ENCODE measurements around the gene RNASET2. TPM values are rescaled to one million over a fixed set of nuclear protein-coding genes. Genes with fewer than 3 reads are reported as not detected.

RNASET2 gene
- total and polyA plus RNA-seq, 2 of the 13 experiments (the other 11 are each of a cell fraction or from before 2014, with no cell fraction given) = 44.6 to 597 TPM

DNA sequence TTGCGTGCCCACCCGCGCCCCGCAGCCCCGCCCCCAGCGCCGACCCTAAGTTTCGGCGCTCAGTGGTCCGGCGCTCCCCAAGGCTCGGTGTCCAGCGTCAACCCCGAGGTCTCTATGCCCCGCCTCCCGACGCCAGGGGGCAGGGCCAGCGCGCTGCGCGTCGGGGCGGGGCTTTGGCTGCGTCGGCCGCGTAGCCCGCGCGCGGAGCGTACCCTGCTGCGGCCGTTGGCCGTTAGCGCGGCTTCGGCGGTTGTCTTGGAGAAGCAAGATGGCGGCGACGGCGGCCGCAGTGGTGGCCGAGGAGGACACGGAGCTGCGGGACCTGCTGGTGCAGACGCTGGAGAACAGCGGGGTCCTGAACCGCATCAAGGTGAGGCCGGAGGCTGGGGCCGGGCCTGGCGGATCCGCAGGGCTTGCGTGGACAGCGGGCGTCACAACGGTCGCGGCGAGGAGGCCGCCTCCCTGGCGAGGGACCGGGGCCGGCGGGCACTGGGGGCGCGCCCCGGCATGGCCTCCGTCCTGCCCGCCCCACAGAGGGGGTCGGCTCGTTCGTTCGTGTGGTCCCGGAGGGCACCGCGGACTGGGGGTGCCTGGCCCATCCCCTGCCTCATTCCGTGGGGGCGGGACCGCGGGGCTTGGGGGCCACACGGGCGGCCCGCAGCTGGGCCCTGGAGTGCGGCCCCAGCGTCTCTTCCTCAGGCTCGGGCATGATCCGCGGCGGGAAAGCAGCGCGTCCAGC, 43.0 kb upstream of the RNASET2 start, which contains the start of gene CEP43 (continued):
- TF ChIP-seq ZNF839 (CRISPR knock-in tag; IDR thresholded peaks at IDR 0.05; ENCODE audit: borderline replicate concordance) = peak; percentile 85; the same call in 1 of the 2 replicates
- TF ChIP-seq, protein P1, sequence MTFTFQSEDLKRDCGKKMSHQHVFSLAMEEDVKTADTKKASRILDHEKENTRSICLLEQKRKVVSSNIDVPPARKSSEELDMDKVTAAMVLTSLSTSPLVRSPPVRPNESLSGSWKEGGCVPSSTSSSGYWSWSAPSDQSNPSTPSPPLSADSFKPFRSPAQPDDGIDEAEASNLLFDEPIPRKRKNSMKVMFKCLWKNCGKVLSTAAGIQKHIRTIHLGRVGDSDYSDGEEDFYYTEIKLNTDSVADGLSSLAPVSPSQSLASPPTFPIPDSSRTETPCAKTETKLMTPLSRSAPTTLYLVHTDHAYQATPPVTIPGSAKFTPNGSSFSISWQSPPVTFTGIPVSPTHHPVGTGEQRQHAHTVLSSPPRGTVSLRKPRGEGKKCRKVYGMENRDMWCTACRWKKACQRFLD (CRISPR knock-in tag; IDR thresholded peaks at IDR 0.05; ENCODE audit: borderline replicate concordance) = peak; percentile 62; the same call in 1 of the 2 replicates
- TF ChIP-seq BHLHE40 (IDR thresholded peaks at IDR 0.05; ENCODE audit: low read length) = 0 out of 2 replicates have a peak, but pooled peaks have one; percentile 5
- TF ChIP-seq ZNF430 (CRISPR knock-in tag; IDR thresholded peaks at IDR 0.05) = peak; percentile 15; the same call in 1 of the 2 replicates
- TF ChIP-seq ZNF562 (CRISPR knock-in tag; IDR thresholded peaks at IDR 0.05; ENCODE audit: borderline replicate concordance) = no peak; the same call in 1 of the 2 replicates
- TF ChIP-seq, protein P2, sequence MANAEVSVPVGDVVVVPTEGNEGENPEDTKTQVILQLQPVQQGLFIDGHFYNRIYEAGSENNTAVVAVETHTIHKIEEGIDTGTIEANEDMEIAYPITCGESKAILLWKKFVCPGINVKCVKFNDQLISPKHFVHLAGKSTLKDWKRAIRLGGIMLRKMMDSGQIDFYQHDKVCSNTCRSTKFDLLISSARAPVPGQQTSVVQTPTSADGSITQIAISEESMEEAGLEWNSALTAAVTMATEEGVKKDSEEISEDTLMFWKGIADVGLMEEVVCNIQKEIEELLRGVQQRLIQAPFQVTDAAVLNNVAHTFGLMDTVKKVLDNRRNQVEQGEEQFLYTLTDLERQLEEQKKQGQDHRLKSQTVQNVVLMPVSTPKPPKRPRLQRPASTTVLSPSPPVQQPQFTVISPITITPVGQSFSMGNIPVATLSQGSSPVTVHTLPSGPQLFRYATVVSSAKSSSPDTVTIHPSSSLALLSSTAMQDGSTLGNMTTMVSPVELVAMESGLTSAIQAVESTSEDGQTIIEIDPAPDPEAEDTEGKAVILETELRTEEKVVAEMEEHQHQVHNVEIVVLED (CRISPR knock-in tag; IDR thresholded peaks at IDR 0.05; ENCODE audit: borderline replicate concordance) = peak; percentile 99
- peak; percentile 3; the same call in 1 of the 2 replicates for TF ChIP-seq SIX4 (CRISPR knock-in tag; IDR thresholded peaks at IDR 0.05)
- peak; percentile 46; the same call in 1 of the 2 replicates for TF ChIP-seq ETV5 (CRISPR knock-in tag; IDR thresholded peaks at IDR 0.05; ENCODE audit: borderline replicate concordance)
- peak; percentile 63 for TF ChIP-seq ZNF776 (CRISPR knock-in tag; IDR thresholded peaks at IDR 0.05)
- no peak for TF ChIP-seq SRSF9 (IDR thresholded peaks at IDR 0.05; ENCODE audit: borderline replicate concordance, insufficient read depth, low read depth, low read length, poor library complexity, severe bottlenecking)
- peak; percentile 53; the same call in 1 of the 2 replicates for TF ChIP-seq RFXAP (CRISPR knock-in tag; IDR thresholded peaks at IDR 0.05; ENCODE audit: borderline replicate concordance)
- TF ChIP-seq NBN (conservative IDR thresholded peaks at IDR 0.05) = no peak
- TF ChIP-seq CAMTA2 (CRISPR knock-in tag; IDR thresholded peaks at IDR 0.05; ENCODE audit: borderline replicate concordance) = no peak; the same call in 1 of the 2 replicates
- TF ChIP-seq NFE2L1 (CRISPR knock-in tag; IDR thresholded peaks at IDR 0.05; ENCODE audit: borderline replicate concordance) = peak; percentile 55; the same call in 1 of the 2 replicates
- TF ChIP-seq, protein P3, sequence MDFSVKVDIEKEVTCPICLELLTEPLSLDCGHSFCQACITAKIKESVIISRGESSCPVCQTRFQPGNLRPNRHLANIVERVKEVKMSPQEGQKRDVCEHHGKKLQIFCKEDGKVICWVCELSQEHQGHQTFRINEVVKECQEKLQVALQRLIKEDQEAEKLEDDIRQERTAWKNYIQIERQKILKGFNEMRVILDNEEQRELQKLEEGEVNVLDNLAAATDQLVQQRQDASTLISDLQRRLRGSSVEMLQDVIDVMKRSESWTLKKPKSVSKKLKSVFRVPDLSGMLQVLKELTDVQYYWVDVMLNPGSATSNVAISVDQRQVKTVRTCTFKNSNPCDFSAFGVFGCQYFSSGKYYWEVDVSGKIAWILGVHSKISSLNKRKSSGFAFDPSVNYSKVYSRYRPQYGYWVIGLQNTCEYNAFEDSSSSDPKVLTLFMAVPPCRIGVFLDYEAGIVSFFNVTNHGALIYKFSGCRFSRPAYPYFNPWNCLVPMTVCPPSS (IDR thresholded peaks at IDR 0.05) = no peak
- TF ChIP-seq ELF3 (CRISPR knock-in tag; IDR thresholded peaks at IDR 0.05) = peak; percentile 70
- TF ChIP-seq, protein P4, sequence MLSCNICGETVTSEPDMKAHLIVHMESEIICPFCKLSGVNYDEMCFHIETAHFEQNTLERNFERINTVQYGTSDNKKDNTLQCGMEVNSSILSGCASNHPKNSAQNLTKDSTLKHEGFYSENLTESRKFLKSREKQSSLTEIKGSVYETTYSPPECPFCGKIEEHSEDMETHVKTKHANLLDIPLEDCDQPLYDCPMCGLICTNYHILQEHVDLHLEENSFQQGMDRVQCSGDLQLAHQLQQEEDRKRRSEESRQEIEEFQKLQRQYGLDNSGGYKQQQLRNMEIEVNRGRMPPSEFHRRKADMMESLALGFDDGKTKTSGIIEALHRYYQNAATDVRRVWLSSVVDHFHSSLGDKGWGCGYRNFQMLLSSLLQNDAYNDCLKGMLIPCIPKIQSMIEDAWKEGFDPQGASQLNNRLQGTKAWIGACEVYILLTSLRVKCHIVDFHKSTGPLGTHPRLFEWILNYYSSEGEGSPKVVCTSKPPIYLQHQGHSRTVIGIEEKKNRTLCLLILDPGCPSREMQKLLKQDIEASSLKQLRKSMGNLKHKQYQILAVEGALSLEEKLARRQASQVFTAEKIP (CRISPR knock-in tag; IDR thresholded peaks at IDR 0.05; ENCODE audit: borderline replicate concordance) = 0 out of 2 replicates have a peak, but pooled peaks have one; percentile 69
- TF ChIP-seq ZBTB21 (CRISPR knock-in tag; IDR thresholded peaks at IDR 0.05) = no peak
- no peak for TF ChIP-seq NONO (IDR thresholded peaks at IDR 0.05)
- peak; percentile 77 for TF ChIP-seq NONO (CRISPR knock-in tag; conservative IDR thresholded peaks at IDR 0.05)
- TF ChIP-seq, protein P5, sequence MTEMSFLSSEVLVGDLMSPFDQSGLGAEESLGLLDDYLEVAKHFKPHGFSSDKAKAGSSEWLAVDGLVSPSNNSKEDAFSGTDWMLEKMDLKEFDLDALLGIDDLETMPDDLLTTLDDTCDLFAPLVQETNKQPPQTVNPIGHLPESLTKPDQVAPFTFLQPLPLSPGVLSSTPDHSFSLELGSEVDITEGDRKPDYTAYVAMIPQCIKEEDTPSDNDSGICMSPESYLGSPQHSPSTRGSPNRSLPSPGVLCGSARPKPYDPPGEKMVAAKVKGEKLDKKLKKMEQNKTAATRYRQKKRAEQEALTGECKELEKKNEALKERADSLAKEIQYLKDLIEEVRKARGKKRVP (CRISPR knock-in tag; IDR thresholded peaks at IDR 0.05) = no peak

All from HepG2 (cell line).